ENCODE data around the gene SERPINE2. TPM values are rescaled to one million over a fixed set of nuclear protein-coding genes. Genes with fewer than 3 reads are reported as not detected.

Gene SERPINE2
- polyA plus RNA-seq, 3 donors = 3.2 to 20.2 (median 18.2) TPM

GRCh38 chr2:223936862-223937326 lies 102.2 kb downstream of the SERPINE2 start:
- H3K27ac ChIP-seq (ENCODE audit: low read depth, low read length) = no peak overlapping the region
- WGBS, 3 donors = 64 to 70% (median 66%) methylated on average over 5 of the region's 5 CpGs

- H3K27ac ChIP-seq (ENCODE audit: low read depth, low read length) = no peak overlapping the region
Observed at GRCh38 chr2:223935459-223936125, 103.5 kb downstream of the SERPINE2 start.

- no peak overlapping the region for H3K27ac ChIP-seq (ENCODE audit: low read depth, low read length)
- WGBS, 3 donors = 59 to 78% (median 69%) methylated on average over 6 of the region's 6 CpGs
Observed at GRCh38 chr2:223934870-223935269, 104.2 kb downstream of the SERPINE2 start.

- 31 to 44% (median 40%) methylated on average over 6 of the region's 6 CpGs for WGBS, 3 donors
- no peak overlapping the region for H3K27ac ChIP-seq (ENCODE audit: low read depth, low read length)
Observed at GRCh38 chr2:223932816-223933800, 106.0 kb downstream of the SERPINE2 start.

GRCh38 chr2:223930103-223930976 lies 108.7 kb downstream of the SERPINE2 start:
- no peak overlapping the region for H3K27ac ChIP-seq (ENCODE audit: low read depth, low read length)
- 72 to 79% (median 73%) methylated on average over 23 of the region's 23 CpGs for WGBS, 3 donors

GRCh38 chr2:223929571-223930102 lies 109.4 kb downstream of the SERPINE2 start:
- no peak overlapping the region for H3K27ac ChIP-seq (ENCODE audit: low read depth, low read length)
- 41 to 50% (median 43%) methylated on average over 4 of the region's 4 CpGs for WGBS, 3 donors

- 87 to 89% (median 88%) methylated on average over 7 of the region's 7 CpGs for WGBS, 3 donors
- H3K27ac ChIP-seq (ENCODE audit: low read depth, low read length) = no peak overlapping the region
Observed at GRCh38 chr2:223928113-223929006, 110.7 kb downstream of the SERPINE2 start.

GRCh38 chr2:223925106-223925505 lies 114.0 kb downstream of the SERPINE2 start:
- WGBS, 3 donors = 96 to 98% (median 97%) methylated on average over 3 of the region's 3 CpGs
- no peak overlapping the region for H3K27ac ChIP-seq (ENCODE audit: low read depth, low read length)

Other genes with a start within 250 kb of the SERPINE2 start
- gene AP1S3, start 201.7 kb downstream of the SERPINE2 start, polyA plus RNA-seq = 1 to 10 TPM in 1 of 3 donors, under 1 TPM in 2; 0.67 to 1.1 (median 0.97) TPM
- gene WDFY1, start 94.0 kb downstream of the SERPINE2 start, polyA plus RNA-seq = 10 to 100 TPM; 10.4 to 19.1 (median 15.7) TPM
- 10 to 100 TPM; 14.3 to 24.6 (median 20.2) TPM for gene MRPL44, start 81.8 kb downstream of the SERPINE2 start, polyA plus RNA-seq